HG02763 (cell line): ENCODE results near the gene CTRB1.

ENCODE experiments used
- ATAC-seq: cut with Tn5 transposase; IDR thresholded peaks from one replicate; pipeline ENCODE4 v1.9.1; 2021; ENCODE audit warnings: mild to moderate bottlenecking, moderate library complexity; ENCODE audit not compliant: unreplicated experiment

CTRB1 gene

DNA sequence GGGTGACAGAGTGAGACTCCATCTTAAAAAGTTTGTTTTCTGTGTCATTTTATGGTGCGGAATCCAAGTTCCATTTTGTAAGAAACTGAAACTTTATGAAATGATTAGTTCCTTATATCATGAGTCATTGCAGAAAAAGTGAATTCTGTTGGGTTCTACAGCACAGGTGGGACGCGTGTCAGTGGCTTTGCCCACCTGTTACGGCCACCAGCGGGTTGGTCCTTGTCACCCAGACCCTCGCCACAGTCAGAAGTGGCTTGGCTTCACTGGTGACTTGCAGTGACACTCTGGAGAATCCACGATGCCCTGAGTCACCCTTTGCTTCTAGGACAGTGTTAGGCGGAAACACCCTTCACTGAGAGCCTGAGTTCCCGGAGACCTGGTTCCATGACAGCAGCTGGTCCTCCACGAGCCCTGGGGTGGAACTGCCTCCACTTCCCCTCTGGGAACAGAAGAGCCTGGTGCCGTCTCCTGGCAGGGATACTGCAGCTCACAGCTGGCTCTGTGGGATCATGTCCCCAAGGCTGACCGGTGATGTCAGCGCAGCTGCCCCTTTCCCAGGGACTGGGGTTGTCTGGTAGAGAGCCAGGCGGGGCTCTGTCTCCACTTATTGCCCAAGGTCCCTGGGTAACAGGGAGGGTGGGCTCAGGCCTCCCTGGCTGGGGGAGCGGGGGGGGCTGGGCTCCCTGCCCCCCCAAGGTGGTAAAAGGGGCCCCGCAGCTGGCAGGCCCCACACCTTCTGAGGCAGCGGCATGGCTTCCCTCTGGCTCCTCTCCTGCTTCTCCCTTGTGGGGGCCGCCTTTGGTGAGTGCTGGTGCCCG is at the start of gene CTRB1:
Gene CTRB1 (plus strand): TSS at position 733 of the 821 bp plus-strand sequence. CDS start 20 bp downstream, at position 753.
- ATAC-seq = no peak

DNA sequence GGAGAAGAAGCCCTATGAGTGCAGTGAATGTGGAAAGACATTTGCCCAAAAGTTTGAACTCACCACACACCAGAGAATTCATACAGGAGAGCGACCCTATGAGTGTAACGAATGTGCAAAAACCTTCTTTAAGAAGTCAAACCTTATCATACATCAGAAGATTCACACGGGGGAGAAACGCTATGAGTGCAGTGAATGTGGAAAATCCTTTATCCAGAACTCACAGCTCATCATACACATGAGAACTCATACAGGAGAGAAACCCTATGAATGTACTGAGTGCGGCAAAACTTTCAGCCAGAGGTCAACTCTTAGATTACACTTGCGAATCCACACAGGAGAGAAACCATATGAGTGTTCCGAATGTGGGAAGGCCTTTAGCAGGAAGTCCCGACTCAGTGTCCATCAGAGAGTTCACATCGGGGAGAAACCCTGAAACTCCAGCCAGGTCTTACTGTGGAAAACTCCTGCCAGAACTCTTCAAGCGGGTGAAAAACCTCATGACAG is 48.8 kb upstream of the CTRB1 start:
- no peak for ATAC-seq

DNA sequence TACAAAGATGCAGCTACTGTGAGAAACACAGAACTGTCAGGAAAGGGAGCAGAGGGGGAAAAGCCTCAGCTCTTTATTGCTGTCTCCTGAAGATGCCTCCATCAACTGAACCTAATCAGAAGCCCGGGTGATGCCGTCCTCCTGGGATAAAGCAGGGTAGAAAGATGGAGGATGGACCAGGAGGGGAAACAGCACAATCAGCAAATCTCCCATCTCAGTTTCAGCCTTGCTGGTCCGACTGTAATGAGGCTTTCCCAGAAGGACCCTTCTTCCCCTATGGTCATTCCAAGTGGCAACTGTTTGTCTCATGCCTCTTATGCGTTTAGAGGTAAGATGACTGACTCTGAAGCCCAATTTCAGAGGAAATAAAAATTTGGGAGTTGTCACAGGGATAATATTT is 46.2 kb upstream of the CTRB1 start:
- ATAC-seq = no peak

DNA sequence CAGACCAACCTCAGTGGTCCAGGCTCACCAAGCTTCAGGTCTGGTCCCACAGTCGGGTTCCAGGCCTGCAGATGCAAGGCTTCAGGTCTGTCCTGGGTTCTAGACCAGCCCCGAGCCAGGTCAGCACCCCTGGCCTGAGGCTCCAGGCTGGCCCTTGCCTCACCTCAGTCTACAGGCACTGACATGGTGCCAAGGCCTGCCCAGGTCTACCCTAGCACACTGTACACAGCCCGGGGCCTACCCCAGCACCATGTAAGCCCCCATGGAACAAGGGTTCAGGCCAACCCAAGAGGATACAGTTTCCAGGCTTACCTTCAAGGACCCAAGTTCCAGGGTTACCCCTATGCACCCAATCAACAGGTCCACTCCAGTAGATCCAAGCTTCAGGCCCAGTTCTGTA is 43.7 kb upstream of the CTRB1 start:
- no peak for ATAC-seq

DNA sequence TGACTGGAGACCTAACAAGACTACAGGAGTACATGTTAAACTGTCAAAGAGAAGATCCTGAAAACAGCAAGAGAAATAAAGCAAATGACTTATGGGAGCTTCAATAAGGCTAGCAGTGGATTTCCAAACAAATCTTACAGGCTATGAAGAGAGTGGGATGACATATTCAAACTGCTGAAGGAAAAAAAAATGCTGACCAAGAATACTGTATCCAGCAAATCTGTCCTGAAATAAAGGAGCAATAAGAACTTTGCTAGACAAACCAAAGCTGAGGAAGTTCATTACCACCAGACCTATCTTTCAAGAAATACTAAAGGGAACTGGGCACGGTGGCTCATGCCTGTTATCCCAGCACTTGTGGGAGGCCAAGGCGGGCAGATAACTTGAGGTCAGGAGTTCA is 41.9 kb upstream of the CTRB1 start:
- no peak for ATAC-seq

DNA sequence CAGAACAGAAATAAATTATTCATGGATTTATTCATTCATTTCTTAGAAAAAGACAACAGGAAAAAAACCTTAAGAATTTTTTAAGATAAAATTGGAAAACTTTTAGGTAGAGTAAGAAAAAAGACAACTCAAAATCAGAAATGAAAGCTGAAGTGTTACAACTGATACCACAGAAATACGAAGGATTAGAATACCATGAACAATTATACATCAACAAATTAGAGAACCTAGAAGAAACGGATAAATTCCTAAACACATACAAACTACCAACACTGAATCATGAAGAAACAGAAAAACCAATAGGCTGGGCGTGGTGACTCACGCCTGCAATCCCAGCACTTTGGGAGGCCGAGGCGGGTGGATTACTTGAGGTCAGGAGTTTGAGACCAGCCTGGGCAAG is 39.6 kb upstream of the CTRB1 start:
- no peak for ATAC-seq

DNA sequence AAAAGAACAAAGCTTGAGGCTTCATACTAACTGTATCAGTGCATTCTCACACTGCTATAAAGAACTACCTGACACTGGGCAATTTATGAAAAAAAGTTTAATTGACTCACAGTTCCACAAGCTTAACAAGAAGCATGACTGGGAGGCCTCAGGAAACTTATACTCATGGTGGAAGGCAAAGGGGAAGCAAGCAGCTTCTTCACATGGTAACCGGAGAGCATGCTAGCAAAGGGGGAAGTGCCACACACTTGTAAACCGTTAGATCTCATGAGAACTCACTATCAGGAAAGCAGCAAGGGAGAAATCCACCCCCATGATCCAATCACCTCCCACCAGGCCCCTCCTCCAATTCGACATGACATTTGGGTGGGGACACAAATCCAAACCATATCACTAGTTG is 37.2 kb upstream of the CTRB1 start:
- ATAC-seq = no peak

DNA sequence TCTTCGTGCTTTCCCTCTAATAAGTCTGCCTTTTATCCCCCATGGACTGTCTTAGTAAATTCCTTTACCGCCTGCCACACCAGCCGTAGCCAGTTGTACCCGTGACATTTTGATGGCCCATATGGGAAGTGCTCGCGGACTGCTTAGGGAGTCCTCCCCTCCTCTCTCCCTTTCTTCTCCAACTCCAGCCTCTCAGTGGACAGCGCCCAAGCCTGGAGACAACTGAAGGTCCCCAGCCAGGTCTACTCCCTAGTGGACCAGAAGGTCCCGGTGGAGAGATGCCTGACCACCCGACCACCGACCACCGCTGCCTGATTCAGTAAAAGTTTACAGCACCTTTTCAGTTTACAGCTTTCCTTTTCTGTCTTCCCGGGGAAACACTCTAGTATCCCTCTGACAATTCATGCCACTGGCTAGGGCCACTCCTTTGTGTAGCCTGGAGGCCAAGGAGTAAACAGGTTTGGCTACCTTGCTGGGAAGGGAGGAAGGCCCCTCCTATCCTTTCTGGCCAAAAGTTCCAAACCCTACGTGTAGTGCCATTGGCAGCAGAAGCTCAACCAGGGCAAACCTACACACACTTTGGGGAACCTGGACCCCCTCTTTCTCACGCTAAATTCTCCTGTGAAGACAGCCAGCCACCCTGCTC is 29.8 kb upstream of the CTRB1 start:
- ATAC-seq = no peak

DNA sequence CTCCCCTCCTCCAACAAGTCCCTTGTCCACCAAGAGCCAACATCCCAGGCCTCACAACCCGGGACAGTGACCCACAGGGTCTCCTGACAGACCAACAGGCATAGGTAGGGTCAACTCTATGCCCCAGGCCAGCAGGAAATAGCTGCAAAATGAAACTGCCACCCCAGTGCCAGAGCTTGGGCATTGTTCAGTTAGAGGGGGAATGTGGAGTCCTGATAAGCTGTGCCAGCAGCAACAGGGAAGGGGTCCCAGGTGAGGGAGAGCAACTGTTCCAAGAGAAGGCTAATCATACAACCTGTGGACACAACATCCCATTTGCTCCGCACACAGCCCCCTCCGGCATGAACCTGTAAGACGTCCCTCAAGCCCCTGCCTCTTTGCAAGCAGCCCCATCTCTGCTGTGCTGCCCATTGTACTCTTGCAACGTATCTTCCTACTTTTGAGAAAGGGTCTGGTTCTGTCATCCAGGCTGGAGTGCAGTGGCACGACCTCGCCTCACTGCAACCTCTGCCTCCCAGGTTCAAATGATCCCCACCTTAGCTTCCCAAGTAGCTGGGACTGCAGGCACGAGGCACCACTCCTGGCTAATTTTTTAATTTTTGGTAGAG is 29.0 kb upstream of the CTRB1 start:
- no peak for ATAC-seq

DNA sequence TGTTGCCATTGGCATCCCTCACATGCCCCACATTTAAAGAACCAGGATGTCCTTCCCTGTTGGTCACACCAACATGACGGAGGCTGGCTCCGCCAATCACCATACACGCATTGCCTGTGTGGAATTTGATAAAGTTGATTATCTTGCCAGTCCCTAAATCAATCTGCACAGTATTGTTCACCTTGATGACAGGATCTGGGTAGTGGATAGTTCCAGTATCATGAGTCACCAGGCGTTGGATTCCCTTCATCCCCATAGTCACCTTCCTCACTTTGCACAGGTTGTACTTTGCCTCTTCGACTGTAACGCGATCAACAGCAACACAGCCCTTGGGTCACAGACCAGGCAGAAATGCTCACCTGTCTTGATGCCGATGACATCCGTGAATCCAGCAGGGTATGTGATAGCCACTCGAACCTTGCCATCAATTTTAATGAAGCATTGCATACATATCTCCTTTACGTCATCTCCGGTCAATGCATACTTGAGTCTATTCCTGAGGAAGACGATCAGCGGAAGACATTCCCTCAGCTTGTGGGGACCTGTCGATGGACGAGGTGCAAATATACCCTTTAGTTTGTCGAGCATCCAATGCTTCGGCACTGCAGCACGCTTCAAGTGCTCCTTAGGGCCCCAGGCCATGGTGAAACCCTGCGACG is 26.1 kb upstream of the CTRB1 start:
- ATAC-seq = no peak

DNA sequence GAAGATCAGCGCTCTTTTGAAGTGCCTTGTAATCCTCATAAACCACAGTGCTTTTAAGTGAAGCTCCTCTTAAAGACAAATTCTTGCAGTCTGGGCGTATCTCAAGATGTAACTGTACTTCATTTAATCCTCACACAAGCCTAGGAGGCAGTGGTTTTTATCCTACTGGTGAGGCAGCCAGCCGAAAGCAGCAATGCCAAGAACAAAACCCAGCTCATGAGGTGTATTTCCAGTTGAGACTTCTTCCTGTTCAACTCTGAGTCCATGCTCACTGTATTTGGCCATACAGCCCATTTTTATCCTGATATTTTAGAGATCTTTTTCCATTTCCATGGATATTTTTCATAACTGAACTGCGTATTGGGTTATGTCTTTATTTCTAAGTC is 25.5 kb upstream of the CTRB1 start:
- ATAC-seq = no peak

DNA sequence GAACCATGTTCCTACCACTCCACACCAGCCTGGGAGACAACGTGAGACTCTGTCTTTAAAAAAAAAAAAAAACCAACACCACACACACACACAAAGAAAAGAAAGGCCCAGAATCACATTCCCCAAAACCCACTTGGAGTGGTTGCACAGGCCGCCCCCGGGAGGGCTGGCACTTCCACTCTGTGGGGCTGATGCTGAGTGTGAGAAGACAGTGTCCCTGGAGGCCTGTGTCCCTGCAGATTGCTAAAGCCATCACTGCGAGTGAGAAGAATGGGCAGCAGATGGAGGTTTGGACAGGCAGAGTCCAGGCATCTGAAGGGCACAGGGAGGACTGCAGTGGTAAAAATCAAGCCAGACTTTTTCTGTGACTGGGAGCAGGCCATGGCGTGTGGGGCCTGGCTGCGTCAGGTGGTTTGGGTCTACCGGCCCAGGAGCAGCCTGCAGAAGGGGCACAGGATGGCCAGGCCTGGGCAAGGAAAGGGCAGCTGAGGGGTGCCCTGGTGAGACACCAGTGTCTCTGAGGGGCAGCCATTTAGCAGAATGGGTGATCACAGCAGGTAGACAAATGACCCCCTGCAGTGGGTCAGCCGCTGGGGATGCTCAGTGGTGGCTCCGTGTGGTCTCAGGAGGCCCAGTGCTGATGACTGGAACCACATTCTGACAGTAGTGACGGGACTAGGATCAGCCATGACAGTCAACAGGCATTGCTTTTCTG is 24.9 kb upstream of the CTRB1 start:
- ATAC-seq = no peak

DNA sequence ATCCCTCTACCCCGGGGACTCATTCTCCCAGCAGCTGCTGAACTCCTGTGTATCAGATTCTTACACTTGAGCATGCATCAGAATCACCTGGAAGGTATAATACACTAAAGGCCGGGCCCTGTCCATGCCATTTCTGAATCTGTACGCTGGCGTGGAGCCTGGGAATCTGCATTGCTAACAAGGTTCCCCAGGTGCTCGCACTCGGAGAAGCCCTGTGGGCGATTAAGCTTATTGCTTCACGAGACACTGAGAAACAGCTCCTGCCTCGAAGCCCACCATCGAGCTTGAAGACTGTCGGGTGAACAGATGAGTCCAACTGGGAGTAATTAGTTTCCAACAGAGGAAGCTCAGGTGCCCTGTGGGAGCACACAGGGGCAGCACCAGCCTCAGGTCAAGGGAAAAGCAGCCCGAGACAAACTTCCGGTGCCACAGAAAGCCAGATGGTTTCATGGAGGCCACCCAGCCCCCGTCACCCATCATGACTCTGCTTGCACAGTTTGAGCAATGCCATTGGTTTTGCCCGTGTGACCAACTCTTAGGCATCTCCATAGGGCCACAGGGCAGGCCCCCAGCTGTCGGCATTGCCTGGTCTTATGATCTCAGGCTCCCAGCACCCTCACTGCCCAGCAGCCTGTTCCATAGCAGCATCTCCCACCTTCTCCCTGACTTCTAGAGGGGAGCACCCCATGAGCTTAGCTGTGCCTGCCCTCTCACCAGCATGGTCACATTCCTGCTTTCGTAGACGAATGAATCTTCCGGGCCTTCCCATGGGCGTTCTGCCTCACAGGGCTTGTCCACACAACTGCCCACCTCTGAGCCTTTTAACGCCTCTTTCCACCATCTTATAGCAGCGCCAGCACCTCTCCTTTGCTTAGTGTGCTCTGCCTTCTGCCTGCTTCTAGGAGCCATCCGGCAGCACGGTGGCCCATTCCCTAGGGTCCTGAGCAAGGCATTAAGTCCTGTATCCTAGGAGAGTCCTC is 22.7 kb upstream of the CTRB1 start:
- no peak for ATAC-seq

DNA sequence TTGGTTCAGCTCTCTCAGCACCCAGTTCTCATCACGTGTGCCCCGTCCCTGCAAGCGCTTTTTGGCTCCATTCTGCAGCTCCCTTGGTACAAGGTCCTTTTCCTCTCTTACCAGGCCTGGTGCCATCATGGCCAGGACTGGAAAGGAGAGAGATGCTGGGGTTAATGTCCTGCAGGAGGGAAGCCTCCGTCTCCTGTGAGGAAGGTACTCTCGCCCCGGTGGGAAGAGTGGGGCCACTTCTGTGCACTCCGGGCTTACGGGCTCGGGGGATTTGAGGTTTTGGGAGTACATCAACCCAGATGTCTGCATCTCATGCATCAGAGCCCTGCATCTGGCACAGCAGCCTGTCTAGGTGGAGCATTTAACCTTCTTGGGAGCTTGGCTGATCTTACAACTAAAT is 22.0 kb upstream of the CTRB1 start:
- no peak for ATAC-seq

DNA sequence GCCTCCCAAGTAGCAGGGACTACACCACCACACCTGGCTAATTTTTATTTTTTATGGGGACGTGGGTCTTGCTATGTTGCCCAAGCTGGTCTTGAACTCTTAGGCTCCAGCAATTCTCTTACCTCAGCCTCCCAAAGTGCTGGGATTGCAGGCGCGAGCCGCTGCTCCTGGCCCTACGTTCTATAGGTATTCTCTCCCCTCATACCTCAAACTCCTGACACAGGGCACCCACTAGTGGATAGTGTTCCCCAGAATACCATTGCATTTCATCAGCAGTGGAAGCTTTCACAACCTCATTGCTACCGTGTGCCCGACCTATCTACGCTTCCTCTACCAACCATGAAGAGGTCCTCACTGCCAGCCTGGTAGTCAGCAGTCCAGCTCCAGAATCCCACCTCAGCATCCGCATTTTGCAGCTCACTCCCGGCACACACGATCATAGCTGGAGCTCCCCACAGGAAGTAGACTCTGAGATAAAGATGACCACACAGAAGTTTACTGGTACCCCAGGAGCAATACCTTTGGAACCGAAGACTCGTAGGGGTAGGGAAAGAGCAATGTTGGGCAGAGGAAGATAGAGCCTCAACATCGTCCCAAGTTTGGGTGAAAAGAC is 21.2 kb upstream of the CTRB1 start:
- ATAC-seq = no peak

DNA sequence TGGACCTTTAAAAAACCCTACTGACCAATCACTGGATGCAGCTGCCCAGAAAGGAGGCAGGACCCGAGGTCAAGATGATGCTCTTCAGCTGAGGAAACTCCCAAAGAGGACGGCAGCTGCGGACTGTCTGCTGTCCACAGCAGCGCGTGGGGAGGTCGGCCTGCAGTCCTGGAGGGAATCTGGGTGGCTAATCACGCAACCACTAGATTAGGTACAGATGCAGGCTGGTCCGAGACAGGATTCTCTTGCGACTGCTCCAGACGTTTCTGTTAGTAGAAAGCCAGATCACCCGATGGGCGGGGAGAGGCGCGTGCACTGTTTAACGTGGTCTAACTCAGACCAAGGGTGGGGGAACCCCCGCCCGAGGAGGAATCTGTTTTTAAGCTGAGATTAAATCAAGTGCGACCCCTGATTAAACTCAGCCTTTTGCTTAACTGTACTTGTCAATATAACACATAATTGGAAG is 20.6 kb upstream of the CTRB1 start:
- ATAC-seq = no peak

DNA sequence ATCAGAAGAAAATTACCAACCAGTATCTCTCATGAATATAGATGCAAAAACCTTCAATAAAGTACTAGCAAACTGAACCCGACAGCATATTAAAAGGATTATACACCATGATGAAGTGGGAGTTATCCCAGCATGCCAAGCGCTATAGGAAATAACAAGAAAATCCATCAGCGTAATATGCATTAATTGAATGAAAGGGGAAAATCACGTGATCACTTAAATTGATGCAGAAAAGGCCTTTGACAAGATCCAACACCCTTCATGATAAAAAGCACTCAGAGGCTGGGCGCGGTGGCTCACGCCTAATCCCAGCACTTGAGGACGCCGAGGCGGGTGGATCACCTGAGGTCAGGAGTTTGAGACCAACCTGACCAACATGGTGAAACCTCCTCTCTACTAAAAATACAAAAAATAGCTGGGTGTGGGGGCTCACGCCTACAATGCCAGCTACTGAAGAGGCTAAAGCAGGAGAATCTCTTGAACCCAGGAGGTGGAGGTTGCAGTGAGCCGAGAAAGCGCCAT is 16.7 kb upstream of the CTRB1 start:
- no peak for ATAC-seq

DNA sequence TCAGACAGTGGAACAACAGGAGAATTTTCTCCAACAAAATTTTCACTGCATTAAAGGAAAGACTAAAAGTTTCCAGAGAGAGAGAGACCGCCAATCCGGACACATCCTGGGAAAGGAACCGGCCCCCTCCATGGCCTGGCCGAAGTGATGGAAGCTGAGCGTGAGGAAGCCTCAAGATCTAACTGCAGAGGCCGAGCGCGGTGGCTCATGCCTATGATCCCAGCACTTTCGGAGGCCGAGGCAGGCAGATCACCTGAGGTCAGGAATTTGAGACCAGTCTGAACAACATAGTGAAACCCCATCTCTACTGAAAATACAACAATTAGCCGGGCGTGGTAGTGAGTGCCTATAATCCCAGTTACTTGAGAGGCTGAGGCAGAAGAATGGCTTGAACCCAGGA is 15.7 kb upstream of the CTRB1 start:
- ATAC-seq = no peak
